H1 (cell line): ENCODE measurements around the gene ACADM. TPM values are rescaled to one million over a fixed set of nuclear protein-coding genes. Genes with fewer than 3 reads are reported as not detected.

ENCODE experiments used
- EP300 ChIP-seq, 2 experiments: IDR thresholded peaks; 1 replicate in 1 of 2; 2 replicates in 1 of 2; pipeline ENCODE4 v1.6.1; 2011 to 2012; ENCODE audit warnings: low read depth in 2 of 2, low read length in 2 of 2, mild to moderate bottlenecking in 2 of 2, borderline replicate concordance in 1 of 2, inconsistent platforms in 1 of 2, moderate library complexity in 1 of 2
- KDM1A ChIP-seq: fragments of 200-600, 300-600 bp; sonication (generic); IDR thresholded peaks from 2 replicates; pipeline ENCODE4 v1.7.1; 2016; ENCODE audit warnings: mild to moderate bottlenecking, low read length, borderline replicate concordance
- polyA plus RNA-seq, 7 experiments: library from polyadenylated mRNA; depleted of rRNA in 3 of 7; stranded (reverse) in 5 of 7; unstranded in 2 of 7; fragments of >200 nt in 5 of 7; fragments of 200-250 nt in 2 of 7; gene quantifications; 1 replicate in 5 of 7; 2 replicates in 1 of 7; 4 replicates in 1 of 7; pipeline versions ENCODE4 v1.2.1 to v1.2.3, GENCODE V29; 2011 to 2013; ENCODE audit warnings: missing spikeins in 2 of 7, mixed read lengths in 2 of 7
- total RNA-seq: library from RNA; stranded (reverse); fragmentation: NEBNext Ultra II Directional; extraction: Animal tissue kit (Norgen Biotek cat#: 25700); gene quantifications from 2 replicates; pipeline ENCODE4 v1.2.1, GENCODE V29; 2021

Gene ACADM
- total and polyA plus RNA-seq, 2 of the 8 experiments (the other 6 are each of a cell fraction or from before 2014, with no cell fraction given) = 14.3 to 40.0 TPM

DNA sequence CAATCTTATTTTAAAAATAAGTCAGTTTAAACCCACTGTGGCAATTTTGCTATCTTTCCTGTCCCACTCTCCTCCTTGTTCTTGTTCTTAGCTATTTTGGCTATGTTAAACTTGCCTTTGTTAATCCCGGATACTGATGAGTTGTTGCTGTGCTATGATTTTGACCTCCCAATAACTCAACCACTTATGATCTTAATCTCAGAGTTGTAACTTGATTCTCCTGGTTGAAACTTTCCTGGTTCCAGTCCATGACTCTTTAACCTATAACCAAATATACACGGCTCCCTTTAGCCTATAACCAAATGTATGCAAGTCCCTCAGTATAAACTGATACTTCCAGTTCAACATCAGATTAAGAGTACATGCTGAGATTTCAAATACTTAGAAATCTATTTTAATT, 15.6 kb upstream of the ACADM start (continued):
- TF ChIP-seq KDM1A (no peak), EP300 (IDR thresholded peaks at IDR 0.05; ENCODE audit: borderline replicate concordance in 1 of 2, low read depth in 2 of 2, low read length in 2 of 2) (no peak)
